Fibroblast of gingiva (primary cell): ENCODE measurements around the gene OR4N2.
"Not testable (repeated sequence)": the region's sequence is repeated elsewhere in the genome, so short reads cannot be mapped to it uniquely, and the experiment has no call there.

Source experiments
- DNase-seq: peaks from one replicate; pipeline ENCODE4 v3.0.0-alpha.2; 2011; ENCODE audit warnings: low read depth

OR4N2 gene

DNA sequence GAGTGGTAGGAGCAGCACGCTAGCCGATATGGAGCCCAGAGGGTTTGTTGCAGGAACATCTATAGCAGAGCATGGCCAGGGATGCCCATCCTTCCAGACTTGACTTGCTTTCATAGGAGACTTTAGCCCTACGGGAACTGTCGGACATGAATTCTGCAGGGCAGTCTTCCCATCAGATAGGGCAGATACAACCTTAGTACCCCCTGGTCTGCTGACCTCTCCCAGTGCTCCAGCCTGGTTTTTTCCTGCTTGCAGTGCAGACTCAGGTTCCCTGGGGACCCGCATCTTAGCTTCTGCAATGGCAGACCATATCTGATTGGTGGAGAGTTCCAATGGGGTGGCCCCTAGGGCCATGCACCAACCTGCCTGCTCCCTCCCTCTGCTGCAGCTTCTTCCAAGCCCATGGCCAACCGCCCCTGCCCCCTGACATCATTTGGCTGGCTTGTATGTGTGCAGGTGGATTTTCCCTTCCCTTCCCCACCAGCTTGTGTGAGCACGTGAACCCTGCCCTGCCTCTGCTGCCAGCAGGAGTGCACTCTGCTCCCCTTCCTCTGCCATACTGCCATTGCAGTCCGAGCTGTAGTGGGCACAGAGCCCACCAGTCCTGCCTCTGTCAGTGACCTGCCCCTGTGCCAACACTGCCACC is 30.8 kb downstream of the OR4N2 start:
- not testable (repeated sequence) for DNase-seq

DNA sequence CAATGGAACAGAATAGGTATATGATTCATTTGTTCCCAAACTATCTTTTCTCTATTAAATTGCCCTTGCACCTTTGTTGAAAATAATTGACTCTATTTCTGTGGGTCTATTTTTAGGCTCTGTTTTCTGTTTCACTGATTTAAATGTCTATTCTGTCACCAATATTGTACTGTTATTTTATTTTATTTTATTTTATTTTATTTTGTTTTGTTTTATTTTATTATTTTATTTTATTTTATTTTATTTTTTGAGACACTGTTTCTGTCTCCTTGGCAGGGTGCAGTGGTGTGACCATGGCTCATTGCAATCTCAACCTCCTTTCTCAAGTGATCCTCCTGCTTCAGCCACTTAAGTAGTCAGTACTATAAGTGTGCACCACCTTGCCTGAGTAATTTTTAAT is 34.9 kb downstream of the OR4N2 start:
- no peak for DNase-seq

DNA sequence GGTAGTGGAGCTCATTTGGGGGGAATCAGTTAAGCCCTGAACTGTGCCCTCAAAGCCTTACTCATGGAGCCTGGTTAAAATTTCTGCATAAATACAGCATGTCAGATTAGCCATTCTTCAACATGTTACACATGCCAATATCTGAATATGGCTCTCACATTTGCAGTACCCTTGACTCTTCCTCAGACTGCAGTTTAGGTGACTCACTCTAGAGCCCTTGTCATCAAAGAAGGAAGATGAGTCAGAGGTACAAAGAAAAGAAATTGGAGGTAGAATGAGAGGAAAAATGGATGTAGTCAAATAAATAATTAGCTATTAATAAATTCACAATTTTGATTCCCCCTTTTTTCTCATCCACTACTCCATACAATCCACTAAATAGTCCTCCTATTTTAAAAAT is 47.8 kb downstream of the OR4N2 start:
- no peak for DNase-seq

DNA sequence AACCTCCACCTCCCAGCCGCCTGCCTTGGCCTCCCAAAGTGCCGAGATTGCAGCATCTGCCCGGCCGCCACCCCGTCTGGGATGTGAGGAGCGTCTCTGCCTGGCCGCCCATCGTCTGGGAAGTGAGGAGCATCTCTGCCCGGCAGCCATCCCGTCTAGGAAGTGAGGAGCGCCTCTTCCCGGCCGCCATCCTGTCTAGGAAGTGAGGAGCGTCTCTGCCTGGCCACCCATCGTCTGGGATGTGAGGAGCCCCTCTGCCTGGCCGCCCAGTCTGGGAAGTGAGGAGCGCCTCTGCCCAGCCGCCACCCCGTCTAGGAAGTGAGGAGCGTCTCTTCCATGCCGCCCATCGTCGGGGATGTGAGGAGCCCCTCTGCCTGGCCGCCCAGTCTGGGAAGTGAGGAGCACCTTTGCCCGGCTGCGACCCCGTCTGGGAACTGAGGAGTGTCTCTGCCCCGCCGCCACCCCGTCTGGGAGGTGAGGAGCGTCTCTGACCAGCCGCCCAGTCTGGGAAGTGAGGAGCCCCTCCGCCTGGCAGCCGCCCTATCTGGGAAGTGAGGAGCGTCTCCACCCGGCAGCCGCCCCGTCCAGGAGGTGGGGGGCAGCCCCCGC is 62.6 kb downstream of the OR4N2 start:
- DNase-seq, result not testable (repeated sequence)

- DNase-seq, result no peak
Measured at GRCh38 chr14:19873178-19873577, 69.6 kb downstream of the OR4N2 start.

DNA sequence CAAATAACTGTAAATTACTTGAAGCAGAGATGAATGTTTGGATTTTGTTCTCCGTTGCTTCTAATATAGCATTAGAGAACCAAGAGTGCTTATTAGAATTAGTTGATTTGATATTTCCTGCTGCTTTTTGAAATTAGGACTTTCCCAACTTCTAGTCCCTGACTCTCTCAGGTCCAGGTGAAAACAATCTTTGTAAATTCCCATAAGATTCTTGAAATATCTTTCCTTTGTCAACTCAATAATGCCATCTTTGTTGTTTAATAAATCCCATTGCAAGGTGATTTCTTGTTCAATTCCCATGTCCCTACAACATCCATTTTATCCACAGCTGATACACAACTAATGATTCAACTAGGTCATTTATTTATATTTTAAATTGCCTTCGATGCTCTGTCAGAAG is 71.3 kb downstream of the OR4N2 start, which contains the start of gene OR4K2:
OR4K2 (plus strand) TSS at position 301 of the 400 bp plus-strand sequence. CDS start 1,126 bp downstream, outside the sequence.
- no peak for DNase-seq

DNA sequence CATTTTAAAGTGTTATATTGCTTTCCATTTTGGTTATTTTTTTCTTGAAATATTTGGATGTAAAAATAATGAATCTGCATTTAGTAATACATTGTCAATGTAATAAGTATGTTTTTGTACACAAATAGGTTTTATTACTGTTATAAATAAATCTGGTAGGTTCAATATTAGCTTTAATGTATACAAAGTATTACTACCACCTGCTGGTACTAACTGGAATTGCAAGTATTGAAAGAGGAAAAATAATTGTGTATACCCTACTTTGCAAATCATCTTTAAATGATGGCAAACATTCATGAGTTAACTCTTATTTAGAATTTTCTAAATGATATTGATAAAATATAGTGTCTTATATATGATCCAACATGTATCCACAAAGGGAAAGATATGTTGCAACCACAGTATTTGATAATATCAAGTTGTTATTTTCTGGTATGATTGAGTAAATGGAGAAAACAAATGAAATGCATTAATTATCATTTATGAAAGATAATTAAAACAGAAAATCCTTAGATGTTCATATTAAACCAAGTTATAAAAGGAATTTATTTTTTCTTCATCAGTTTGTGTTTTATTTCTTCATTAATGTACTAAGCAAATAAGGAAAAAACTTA is 74.6 kb downstream of the OR4N2 start:
- no peak for DNase-seq
